GM18511 (cell line): ENCODE data around the gene CPE.
A peak's percentile ranks its signal among the peaks of the same experiment; 100 is the strongest.
"Not testable (repeated sequence)": the region's sequence is repeated elsewhere in the genome, so short reads cannot be mapped to it uniquely, and the experiment has no call there.

Source experiments
- ATAC-seq: cut with Tn5 transposase; IDR thresholded peaks from one replicate; pipeline ENCODE4 v1.9.1; 2021; ENCODE audit warnings: mild to moderate bottlenecking, moderate library complexity; ENCODE audit not compliant: unreplicated experiment

Gene CPE

DNA sequence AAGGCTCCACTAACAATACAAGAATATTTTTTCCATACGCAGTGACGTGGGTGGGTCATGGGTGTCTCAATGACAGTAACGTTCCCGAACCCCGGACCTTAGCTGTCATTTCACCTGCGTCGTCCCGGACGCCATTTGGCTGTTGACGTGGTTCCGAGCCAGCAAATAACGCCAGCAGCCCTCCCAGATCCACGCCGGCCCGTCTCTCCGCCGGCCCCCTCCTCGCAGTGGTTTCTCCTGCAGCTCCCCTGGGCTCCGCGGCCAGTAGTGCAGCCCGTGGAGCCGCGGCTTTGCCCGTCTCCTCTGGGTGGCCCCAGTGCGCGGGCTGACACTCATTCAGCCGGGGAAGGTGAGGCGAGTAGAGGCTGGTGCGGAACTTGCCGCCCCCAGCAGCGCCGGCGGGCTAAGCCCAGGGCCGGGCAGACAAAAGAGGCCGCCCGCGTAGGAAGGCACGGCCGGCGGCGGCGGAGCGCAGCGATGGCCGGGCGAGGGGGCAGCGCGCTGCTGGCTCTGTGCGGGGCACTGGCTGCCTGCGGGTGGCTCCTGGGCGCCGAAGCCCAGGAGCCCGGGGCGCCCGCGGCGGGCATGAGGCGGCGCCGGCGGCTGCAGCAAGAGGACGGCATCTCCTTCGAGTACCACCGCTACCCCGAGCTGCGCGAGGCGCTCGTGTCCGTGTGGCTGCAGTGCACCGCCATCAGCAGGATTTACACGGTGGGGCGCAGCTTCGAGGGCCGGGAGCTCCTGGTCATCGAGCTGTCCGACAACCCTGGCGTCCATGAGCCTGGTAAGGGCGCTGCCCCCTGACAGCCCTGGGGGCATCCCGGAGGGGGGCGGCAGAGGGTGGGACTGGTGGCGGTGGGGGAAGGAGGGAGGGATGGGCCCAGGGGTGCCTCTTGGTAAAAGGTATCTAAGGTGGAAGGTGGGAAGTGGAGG lies at the start of gene CPE:
TSS of gene CPE (plus strand) at position 264 of the 933 bp plus-strand sequence. CDS start at position 478, 214 bp downstream.
- peak; percentile 96 for ATAC-seq

- no peak for ATAC-seq
Observed at GRCh38 chr4:165330071-165330470, 48.7 kb upstream of the CPE start.

- ATAC-seq: no peak
Observed at GRCh38 chr4:165330666-165331065, 48.1 kb upstream of the CPE start.

DNA sequence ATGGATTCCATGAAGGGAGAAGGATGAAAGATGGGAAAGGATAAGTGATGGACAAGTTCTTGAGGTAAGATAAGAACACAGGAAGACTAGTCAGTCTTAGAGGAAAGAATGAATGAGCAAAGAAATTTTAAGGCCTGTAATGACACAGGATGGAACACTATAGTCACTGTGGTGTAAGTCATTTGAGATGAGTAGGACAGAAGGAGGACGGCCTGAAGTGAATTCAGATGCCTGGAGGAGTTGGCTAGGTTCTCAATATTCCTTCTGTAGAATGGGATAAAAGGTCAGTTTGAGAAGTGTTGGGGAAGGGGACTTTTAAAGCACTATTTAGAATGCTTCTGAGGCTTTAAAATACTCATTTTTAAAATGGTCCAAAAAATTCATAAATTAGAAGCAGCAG lies 47.4 kb upstream of the CPE start:
- no peak for ATAC-seq

DNA sequence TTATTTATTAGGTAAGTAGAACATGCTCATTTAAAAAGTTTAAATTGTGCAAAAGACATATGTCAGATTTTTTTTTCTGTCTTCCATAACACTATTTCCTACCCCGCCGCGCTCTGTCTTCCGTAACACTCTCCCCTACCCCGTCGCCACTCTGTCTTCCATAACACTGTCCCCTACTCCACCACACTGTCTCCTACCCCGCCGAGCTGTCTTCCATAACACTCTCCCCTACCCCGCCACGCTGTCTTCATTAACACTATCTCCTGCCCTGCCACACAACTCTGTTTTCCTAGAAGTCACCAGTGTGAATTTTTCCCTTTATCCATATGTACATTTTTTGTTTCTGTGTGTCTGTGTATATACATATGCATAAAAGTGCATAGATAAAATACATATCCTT lies 47.0 kb upstream of the CPE start:
- ATAC-seq: no peak

- no peak for ATAC-seq
Observed at GRCh38 chr4:165332502-165332901, 46.3 kb upstream of the CPE start.

- no peak for ATAC-seq
Observed at GRCh38 chr4:165335163-165335703, 43.6 kb upstream of the CPE start.

DNA sequence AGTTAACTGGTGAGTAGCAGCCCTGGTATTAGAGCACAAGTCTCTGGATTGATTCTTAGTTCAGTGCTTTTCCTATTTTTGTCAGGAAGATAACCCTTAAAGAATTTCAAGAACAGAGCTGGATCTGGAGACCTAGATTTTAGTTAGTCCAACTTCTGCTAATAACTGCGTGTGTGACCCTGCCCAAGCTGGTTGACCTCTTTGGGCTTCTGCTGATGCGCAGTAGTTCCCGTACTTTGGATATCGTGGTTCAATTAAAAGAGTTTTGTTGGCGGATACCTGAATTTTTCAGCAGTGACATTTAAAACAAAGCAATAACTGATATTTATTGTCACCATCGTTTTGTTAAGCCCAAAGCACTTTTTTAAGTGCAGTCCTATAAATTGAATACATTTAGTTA lies 42.1 kb upstream of the CPE start:
- no peak for ATAC-seq

DNA sequence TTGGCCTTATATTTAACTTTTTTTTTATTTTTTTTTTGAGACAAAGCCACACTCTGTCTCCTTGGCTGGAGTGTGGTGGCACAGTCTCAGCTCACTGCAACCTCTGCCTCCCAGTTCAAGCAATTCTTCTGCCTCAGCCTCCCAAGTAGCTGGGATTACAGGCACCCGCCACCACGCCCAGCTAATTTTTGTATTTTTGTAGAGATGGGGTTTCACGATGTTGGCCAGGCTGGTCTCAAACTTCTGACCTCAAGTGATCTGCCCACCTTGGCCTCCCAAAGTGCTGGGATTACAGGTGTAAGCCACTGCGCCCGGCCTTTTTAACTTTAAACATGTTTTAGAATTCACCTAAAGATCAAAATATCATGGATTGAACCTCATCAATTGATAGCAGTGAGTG lies 36.5 kb upstream of the CPE start:
- ATAC-seq: not testable (repeated sequence)

DNA sequence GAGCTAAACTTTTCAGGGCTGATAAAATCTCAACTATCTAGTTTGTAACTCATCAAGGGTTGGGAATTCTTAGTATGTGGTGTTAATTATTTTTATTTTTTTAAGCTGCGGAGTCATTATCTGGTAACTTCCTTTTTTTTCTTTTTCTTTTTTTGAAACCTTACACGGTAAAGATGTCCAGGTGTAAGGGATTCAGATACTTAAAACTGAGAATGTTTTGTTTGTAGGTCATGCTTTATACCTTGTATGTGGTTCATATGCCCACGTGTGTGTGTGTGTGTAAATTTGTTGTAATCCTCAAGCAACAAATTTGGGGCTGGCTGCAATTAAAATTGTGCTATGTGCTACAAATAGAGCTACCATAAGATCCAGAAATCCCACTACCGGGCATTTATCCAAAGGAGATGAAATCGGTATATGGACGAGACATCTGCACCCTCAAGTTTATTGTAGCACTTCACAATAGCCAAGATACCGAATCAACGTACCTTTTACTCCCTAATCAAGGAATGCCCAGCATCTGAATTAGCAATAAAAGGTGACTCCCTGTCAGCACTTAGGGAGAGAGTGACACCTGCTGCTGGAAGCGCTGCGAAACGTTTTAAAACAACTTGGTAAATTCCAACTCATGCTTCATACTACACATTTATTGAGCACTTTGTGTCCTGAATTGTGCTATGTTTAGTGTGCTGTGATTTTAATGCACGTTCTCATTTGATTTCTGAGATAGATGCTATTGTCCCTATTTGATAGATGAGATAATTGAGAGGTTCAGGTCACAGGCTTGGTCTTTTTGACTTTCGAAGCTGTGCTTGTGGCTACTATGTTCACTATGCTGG lies 35.2 kb upstream of the CPE start:
- no peak for ATAC-seq

- no peak for ATAC-seq
Observed at GRCh38 chr4:165345666-165346417, 33.0 kb upstream of the CPE start.

- ATAC-seq: no peak
Observed at GRCh38 chr4:165347647-165348569, 30.9 kb upstream of the CPE start.

- ATAC-seq: no peak
Observed at GRCh38 chr4:165351359-165352130, 27.3 kb upstream of the CPE start.

- peak; percentile 53 for ATAC-seq
Observed at GRCh38 chr4:165355900-165356300, 22.9 kb upstream of the CPE start.

GRCh38 chr4:165359506-165359905 lies 19.3 kb upstream of the CPE start:
- ATAC-seq: peak; percentile 57

DNA sequence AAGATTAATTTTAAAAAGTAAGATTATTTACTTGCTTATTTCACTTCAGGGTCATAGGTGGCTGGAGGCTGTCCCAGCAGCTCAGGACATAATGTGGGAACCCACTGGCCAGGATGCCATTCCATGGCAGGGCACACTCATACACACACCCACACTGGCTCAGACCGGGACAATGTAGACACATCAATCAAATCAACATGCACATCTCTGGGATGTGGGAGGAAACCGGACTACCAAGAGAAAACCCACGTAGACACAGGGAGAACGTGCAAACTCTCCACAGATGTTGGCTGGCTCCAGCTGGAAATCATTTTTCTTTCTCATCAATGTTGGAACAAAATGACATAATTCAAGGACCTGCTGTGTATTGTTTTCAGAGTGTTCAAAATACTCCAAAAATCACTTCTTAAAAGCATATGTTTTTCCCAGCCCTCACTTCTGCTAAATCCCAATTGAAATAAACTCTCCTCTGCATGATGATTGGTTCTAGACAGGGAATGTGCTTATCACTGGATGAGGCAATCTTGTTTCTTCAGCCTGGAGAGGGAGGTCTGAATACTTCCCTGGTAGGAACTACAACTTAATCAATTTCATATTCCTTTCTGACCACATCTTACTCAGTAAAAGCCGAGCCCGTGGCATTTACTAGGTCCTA lies 18.6 kb upstream of the CPE start:
- no peak for ATAC-seq

DNA sequence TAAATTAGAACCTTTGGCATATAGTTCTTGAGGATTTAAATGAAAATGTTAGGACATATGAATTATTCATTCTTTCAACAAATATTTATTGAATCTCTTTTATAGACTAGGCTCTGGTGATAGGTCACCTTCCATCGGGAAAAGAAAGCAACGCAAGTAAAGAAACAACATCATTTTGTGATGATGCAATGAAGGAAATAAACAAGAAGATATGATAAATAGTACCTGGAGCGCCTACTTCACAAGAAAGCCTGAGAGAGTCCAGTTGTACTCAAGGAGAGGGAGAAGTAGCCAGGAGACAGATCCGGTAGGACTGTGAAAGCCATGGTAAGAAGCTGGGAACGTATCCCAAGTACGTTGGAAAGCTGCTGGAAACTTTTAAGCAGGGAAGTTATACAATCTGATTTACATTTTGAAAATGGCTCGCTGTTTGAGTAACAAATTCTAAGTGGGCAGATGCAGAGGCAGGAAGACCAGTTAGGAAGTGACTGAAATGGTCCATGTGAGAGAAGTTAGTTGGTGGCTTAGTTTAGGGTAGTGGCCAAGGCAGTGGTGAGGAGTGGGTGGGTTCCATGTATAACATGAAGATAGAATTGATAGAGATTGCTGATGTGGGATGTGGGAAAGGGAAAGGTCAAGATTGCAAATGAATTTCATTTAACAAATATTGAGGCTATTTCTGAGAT lies 17.7 kb upstream of the CPE start:
- ATAC-seq: no peak

DNA sequence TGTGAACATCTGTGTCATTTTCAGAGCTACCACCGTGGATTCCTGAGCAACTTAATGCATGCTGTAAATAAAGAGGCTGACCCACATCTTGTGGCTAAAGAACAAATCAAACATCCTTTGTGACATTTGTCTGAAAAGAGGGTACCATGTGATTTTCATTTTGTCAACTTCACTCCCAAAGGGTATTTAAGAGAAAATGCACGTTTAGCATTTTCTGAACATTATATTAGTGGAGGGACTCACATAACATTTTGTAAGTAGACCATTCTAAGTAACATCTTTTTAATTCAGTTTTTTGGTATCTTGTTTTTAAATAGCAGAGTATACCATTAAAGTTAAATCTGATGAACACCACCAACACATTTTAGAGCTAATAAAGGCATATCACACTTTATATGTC lies 17.0 kb upstream of the CPE start:
- ATAC-seq: no peak
